ENCODE data around the gene CCDC144A.
"Not testable (repeated sequence)": the region's sequence is repeated elsewhere in the genome, so short reads cannot be mapped to it uniquely, and the experiment has no call there.

GRCh38 chr17:16804851-16805250, 114.8 kb downstream of the CCDC144A start:
- TF ChIP-seq CTCF, POLR2A (IDR thresholded peaks at IDR 0.05): not testable (repeated sequence)

All from right lobe of liver (tissue), 4 donors.